ENCODE data around the gene PLPPR4.

The PLPPR4 gene

GRCh38 chr1:99228153-99228552, 36.1 kb upstream of the PLPPR4 start:
- Histone ChIP-seq H3K9me3 (ENCODE audit: insufficient read depth, low read length) (no peaks in the 10 kb centered on the region), H3K9ac (ENCODE audit: low read length) (no peak overlapping the region), H2AFZ (ENCODE audit: low read depth, low read length, severe bottlenecking) (no peak overlapping the region), H4K20me1 (ENCODE audit: low read depth, low read length) (no peaks in the 10 kb centered on the region), H3K36me3 (ENCODE audit: low read length) (no peaks in the 10 kb centered on the region), H3K4me3 (ENCODE audit: insufficient read depth, low read length, poor library complexity, severe bottlenecking) (no peak overlapping the region), H3F3A (ENCODE audit: insufficient read depth) (no peaks in the 10 kb centered on the region), H3K9me2 (replicated peaks; ENCODE audit: insufficient read depth, low read length) (no peaks in the 10 kb centered on the region), H3K4me2 (ENCODE audit: low read depth, low read length, poor library complexity, severe bottlenecking) (no peak overlapping the region), H3K27ac (ENCODE audit: low read depth, low read length) (no peak overlapping the region), H3K27me3 (ENCODE audit: low read length) (no peaks in the 10 kb centered on the region), H3K79me2 (ENCODE audit: insufficient read depth, low read length) (no peaks in the 10 kb centered on the region)
- TF ChIP-seq EZH2phosphoT487 (conservative IDR thresholded peaks at IDR 0.05; ENCODE audit: low read length), result no peak
- TF ChIP-seq, protein P1, sequence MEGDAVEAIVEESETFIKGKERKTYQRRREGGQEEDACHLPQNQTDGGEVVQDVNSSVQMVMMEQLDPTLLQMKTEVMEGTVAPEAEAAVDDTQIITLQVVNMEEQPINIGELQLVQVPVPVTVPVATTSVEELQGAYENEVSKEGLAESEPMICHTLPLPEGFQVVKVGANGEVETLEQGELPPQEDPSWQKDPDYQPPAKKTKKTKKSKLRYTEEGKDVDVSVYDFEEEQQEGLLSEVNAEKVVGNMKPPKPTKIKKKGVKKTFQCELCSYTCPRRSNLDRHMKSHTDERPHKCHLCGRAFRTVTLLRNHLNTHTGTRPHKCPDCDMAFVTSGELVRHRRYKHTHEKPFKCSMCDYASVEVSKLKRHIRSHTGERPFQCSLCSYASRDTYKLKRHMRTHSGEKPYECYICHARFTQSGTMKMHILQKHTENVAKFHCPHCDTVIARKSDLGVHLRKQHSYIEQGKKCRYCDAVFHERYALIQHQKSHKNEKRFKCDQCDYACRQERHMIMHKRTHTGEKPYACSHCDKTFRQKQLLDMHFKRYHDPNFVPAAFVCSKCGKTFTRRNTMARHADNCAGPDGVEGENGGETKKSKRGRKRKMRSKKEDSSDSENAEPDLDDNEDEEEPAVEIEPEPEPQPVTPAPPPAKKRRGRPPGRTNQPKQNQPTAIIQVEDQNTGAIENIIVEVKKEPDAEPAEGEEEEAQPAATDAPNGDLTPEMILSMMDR (IDR thresholded peaks at IDR 0.05; ENCODE audit: insufficient read depth, low read length, poor library complexity, severe bottlenecking), result no peak

DNA sequence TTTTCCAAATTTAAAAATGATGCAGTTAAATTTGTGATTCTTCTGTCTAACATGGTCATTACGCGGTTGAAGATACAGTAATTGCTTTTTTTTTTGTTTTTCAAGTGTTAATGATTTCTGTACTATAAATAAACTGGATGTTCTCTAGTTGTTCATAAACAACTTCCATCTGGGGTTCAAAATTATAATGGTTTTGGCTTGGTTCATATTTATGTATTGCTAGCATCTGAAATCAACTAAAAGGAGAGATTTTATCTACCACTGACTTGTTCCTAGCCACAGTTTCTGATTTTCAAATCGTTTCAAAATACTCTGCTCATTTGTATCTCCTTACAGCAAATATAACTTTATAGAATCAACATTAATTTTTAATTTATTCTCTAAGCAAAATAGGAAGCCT, 35.2 kb upstream of the PLPPR4 start:
- Histone ChIP-seq H3K4me2 (ENCODE audit: low read depth, low read length, poor library complexity, severe bottlenecking) (no peak overlapping the region), H3K79me2 (ENCODE audit: insufficient read depth, low read length) (no peaks in the 10 kb centered on the region), H2AFZ (ENCODE audit: low read depth, low read length, severe bottlenecking) (no peak overlapping the region), H3F3A (ENCODE audit: insufficient read depth) (no peaks in the 10 kb centered on the region), H3K9me3 (ENCODE audit: insufficient read depth, low read length) (no peaks in the 10 kb centered on the region), H4K20me1 (ENCODE audit: low read depth, low read length) (no peaks in the 10 kb centered on the region), H3K27ac (ENCODE audit: low read depth, low read length) (no peak overlapping the region), H3K9ac (ENCODE audit: low read length) (no peak overlapping the region), H3K36me3 (ENCODE audit: low read length) (no peaks in the 10 kb centered on the region), H3K9me2 (replicated peaks; ENCODE audit: insufficient read depth, low read length) (no peaks in the 10 kb centered on the region), H3K27me3 (ENCODE audit: low read length) (no peaks in the 10 kb centered on the region), H3K4me3 (ENCODE audit: insufficient read depth, low read length, poor library complexity, severe bottlenecking) (no peak overlapping the region)
- TF ChIP-seq EZH2phosphoT487 (conservative IDR thresholded peaks at IDR 0.05; ENCODE audit: low read length), result no peak
- TF ChIP-seq, protein P1 (IDR thresholded peaks at IDR 0.05; ENCODE audit: insufficient read depth, low read length, poor library complexity, severe bottlenecking), result no peak

DNA sequence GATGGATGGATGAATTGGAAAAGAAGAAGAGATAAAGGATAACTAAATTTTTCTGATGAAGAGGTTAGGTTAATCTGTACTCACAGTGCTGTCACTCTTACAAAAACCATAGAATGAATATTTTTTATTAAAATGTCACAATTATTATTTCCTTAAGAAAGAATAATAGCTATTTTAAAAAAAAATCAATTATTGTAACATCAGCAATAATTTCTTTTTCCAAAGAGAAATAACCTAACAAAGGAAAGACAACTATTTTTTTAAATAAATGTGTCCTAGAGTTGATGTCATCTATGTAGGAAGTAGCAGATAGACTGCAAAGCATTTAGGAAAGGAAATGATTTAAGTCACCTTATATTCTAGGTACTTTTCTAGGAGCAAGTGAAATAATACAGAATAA, 33.6 kb upstream of the PLPPR4 start:
- TF ChIP-seq EZH2phosphoT487 (conservative IDR thresholded peaks at IDR 0.05; ENCODE audit: low read length), result no peak
- TF ChIP-seq, protein P1 (IDR thresholded peaks at IDR 0.05; ENCODE audit: insufficient read depth, low read length, poor library complexity, severe bottlenecking), result no peak
- H3K4me2 ChIP-seq (ENCODE audit: low read depth, low read length, poor library complexity, severe bottlenecking), result no peak overlapping the region
- no peaks in the 10 kb centered on the region for H3K36me3 ChIP-seq (ENCODE audit: low read length)
- no peaks in the 10 kb centered on the region for H3K27me3 ChIP-seq (ENCODE audit: low read length)
- no peaks in the 10 kb centered on the region for H3F3A ChIP-seq (ENCODE audit: insufficient read depth)
- H3K27ac ChIP-seq (ENCODE audit: low read depth, low read length), result no peak overlapping the region
- H3K9ac ChIP-seq (ENCODE audit: low read length), result no peak overlapping the region
- no peak overlapping the region for H3K4me3 ChIP-seq (ENCODE audit: insufficient read depth, low read length, poor library complexity, severe bottlenecking)
- no peaks in the 10 kb centered on the region for H4K20me1 ChIP-seq (ENCODE audit: low read depth, low read length)
- H3K79me2 ChIP-seq (ENCODE audit: insufficient read depth, low read length), result no peaks in the 10 kb centered on the region
- H3K9me3 ChIP-seq (ENCODE audit: insufficient read depth, low read length), result no peaks in the 10 kb centered on the region
- no peaks in the 10 kb centered on the region for H3K9me2 ChIP-seq (replicated peaks; ENCODE audit: insufficient read depth, low read length)
- H2AFZ ChIP-seq (ENCODE audit: low read depth, low read length, severe bottlenecking), result no peak overlapping the region

All from SU-DHL-6 (cell line).